Activated CD8-positive, alpha-beta memory T cell treated with anti-CD3 and anti-CD28 coated beads for 36 hours (primary cell): ENCODE data around the gene ANKRD13A. TPM values are rescaled to one million over a fixed set of nuclear protein-coding genes. Genes with fewer than 3 reads are reported as not detected.
"Not testable (repeated sequence)": the region's sequence is repeated elsewhere in the genome, so short reads cannot be mapped to it uniquely, and the experiment has no call there.

Experiments used
- CTCF ChIA-PET: fragments of 350-600 bp; sonication (Branson Sonifier 250); formaldehyde crosslinking; loops from one replicate; lab custom pipeline; 2021; ENCODE audit warnings: antibody characterized with exemption; lab: Charles Lee
- POLR2A ChIA-PET: fragments of 350-600 bp; sonication (Branson Sonifier 250); formaldehyde crosslinking; loops from one replicate; lab custom pipeline; 2021; ENCODE audit warnings: antibody characterized with exemption; lab: Charles Lee
- total RNA-seq, 2 experiments: library from RNA; stranded (reverse); gene quantifications; one replicate each; pipeline ENCODE4 v1.2.3, GENCODE V29; 2021

Gene ANKRD13A
- total RNA-seq, 2 experiments from 2014 or later, result 30.4 to 32.1 TPM

DNA sequence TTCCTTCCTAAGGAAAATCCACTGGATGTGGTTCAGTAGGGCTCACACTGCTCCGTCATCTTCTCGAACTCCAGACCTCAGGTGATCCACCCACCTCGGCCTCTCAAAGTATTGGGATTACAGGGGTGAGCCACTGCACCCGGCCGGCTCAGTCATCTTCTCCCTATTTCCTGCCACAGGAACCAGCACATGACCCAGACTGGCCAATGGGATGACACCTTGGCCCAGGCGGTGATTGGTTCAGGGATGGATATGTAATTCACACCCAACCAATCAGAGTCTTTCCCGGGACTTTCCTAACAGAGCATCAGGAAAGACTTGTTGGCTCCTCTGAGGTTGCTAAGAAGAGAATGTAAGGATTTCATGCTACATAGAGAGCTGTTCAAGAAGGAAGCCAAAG lies 68.3 kb downstream of the ANKRD13A start:
- POLR2A ChIA-PET, result no interaction called here
- CTCF ChIA-PET, result no interaction called here

DNA sequence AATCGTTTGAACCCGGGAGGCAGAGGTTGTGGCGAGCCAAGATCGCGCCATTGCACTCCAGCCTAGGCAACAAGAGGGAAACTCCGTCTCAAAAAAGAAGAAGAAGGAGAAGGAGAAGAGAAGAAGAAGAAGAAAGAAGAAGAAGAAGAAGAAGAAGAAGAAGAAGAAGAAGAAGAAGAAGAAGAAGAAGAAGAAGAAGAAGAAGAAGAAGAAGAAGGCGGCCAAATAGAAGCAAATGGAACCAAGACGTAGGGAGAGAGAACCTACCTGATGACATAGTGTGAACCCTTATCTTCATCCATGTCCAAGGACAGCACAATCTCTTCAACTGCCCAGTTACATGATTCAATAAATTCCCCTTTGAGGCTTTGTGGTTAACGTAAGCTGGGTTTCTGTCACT lies 68.9 kb downstream of the ANKRD13A start:
- POLR2A ChIA-PET, result interaction anchor here (0.7 kb wide), 1 partner anchor 1257 kb away, joined by 3 read pairs; no protein-coding TSS in a partner anchor
- CTCF ChIA-PET, result interaction anchor here (1.3 kb wide), 1 partner anchor 16 kb away, joined by 5 read pairs; no protein-coding TSS in a partner anchor

DNA sequence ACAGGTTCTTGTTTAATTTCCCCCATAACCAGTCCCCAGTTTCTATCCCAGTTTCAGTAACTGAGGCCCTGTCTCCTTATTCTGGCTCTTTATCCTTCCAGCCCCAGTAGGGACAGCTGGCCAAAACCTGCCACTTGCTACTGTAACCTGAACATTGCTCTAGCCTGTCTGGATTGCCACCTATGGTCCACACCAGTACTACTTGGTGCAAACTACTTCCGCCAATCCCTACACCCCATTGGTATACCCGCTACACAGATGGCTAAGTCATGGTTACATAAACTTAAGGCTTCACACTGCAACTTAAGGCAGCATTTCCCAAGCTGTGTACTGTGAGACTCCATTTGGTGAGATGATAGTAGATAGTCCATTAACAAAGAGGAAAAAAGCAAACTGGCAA lies 69.4 kb downstream of the ANKRD13A start:
- ChIA-PET CTCF (interaction anchor here (0.6 to 1.3 kb wide), 2 partner anchors 16 to 51 kb away, joined by 3 to 5 read pairs; no protein-coding TSS in a partner anchor), POLR2A (interaction anchor here (0.7 kb wide), 1 partner anchor 1258 kb away, joined by 3 read pairs; no protein-coding TSS in a partner anchor)

DNA sequence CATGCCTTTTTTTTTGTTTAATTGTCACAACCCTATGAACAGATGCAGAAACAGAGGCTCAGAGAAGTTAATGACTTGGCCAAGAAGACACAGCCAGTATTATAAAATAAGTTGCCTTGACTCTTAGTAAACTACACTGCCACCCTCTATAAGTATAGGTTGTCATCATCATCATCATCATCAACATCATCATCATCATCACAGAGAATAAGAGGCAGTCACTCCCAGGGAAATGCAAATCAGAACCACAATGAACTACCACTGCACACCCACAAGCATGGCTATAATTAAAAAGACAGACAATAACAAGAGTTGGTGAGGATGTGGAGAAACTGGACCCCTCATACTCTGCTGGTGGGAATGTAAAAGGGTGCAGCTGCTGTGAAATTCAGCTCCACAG lies 72.3 kb downstream of the ANKRD13A start:
- CTCF ChIA-PET, result no interaction called here
- POLR2A ChIA-PET, result no interaction called here

DNA sequence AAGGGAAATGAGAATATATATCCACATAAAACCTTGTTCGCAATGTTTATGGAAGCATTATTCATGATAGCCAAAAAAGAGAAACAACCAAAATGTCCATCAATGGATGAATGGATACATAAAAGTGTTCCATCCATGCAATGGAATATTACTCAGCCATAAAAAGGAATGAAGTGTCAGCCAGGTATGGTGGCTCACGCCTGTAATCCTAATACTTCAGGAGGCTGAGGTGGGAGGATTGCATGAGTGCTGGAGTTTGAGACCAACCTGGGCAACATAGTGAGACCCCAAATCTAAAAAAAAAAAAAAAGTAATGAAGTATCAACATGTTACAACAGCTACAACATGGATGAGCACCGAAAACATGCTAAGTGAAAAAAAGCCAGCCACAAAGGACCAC lies 72.7 kb downstream of the ANKRD13A start:
- CTCF ChIA-PET, result no interaction called here

DNA sequence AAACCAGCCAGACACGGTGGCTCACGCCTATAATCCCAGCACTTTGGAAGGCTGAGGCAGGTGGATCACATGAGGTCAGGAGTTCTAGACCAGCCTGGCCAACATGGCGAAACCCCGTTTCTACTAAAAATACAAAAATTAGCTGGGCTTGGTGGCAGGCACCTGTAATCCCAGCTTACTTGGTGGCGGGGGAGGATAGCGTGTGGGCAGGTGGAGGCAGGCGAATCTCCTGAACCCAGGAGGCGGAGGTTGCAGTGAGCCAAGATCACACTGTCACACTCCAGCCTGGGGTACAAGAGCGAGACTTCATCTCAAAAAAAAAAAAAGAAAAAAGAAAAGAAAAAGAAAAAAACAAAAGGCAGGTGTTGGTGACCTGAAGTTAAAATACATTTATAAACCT lies 73.4 kb downstream of the ANKRD13A start:
- POLR2A ChIA-PET, CTCF ChIA-PET: not testable (repeated sequence)

More for the DNA sequence above, 72.7 kb downstream of the ANKRD13A start:
- POLR2A ChIA-PET, result no interaction called here

DNA sequence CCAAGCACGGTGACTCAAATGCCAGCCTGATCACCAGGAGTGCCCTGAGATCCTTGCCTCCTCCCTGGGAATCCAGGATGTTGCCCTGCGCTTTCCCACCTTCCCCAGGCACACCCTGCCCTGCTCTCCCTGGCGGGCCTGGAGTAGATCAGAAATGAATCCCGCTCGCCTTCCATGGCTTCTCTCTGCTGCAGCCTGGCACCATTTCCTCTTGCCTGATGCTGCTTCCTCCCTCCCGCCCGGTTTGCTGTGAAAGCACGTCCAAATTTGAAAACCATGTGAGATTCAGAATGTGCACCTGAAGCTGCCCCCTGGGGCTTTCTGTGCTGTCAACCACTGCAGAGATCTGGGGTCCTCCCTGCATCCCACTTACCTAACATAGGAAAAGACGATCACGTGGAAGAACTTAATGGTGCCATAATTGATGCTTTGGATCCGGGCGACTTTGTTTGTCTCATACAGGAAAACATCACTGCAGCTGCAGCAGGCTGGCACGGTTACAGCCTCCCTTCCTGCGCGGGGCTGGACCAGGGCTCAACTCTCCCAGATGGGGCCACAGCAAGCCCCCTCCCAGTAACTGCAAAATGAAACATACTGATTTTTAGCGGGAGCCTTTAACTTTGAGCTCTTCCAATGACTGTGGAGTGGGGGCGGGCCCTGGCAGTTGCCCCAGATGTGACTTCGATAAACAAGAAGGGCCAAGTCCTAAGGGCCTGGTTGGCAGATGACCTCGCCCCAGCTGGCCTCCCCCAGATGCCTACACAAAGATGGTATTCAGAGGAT lies 74.0 kb downstream of the ANKRD13A start:
- ChIA-PET CTCF (no interaction called here), POLR2A (interaction anchor here (0.6 kb wide), 1 partner anchor 460 kb away, joined by 4 read pairs; no protein-coding TSS in a partner anchor)

DNA sequence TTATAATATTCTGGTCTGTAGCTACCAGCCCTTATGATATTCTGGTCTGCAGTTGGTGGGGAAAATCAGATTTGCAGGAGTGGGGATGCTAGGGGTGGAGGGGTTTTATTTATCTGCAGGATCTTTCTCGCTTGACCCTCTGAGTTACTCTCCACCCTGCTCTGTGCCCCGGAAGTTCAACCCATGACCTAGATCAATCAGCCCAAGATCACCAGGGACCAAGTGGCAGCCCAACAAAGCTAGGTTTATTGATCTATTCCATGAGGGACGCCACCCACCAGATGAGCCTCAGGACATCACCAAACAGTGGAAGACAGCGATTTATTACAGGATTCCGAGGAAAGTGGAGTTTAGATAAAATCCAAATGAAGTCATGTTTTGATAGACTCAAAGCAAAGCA lies 74.9 kb downstream of the ANKRD13A start:
- CTCF ChIA-PET, result no interaction called here
- POLR2A ChIA-PET, result interaction anchor here (0.6 kb wide), 1 partner anchor 461 kb away, joined by 4 read pairs; no protein-coding TSS in a partner anchor

DNA sequence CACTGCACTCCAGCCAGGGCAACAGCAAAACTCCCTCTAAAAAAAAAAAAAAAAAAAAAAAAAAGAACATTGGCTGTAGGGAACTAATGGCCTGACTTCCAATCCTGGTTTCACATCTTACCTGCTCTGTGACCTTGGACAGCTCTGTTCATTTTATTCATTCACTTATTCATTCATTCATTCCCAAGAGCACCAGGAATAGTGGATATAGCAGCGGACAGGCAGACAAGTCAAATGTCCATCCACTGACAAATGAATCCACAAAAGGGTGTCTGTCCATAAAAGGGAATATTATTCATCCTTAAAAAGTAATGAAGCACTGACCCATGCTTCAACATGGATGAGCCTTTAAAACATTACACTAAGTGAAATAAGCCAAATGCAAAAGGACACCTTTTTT lies 76.7 kb downstream of the ANKRD13A start:
- ChIA-PET POLR2A (no interaction called here), CTCF (interaction anchor here (0.6 to 0.7 kb wide), 2 partner anchors 19 to 41 kb away, joined by 3 read pairs; no protein-coding TSS in a partner anchor)

DNA sequence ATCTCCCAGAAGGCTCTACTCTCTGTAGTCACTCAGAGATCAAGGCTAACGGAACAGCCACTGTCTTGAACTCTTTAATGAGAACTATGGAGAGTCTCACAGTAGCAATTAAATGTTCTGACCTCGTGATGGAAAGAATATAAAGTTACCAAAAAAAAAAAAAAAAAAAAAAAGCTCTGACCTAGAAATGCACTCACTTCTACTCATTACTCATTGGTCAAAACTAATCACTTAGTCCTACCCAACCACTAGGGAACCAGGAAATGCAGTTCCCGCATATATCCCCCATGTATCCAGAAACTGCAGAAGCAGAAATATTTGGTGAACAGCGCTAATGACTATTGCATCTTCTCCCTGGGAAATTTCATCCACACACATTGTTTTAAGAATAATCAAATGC lies 78.6 kb downstream of the ANKRD13A start:
- POLR2A ChIA-PET, result interaction anchor here (0.7 to 1.0 kb wide), 2 partner anchors 15 to 16 kb away, joined by 3 to 4 read pairs; no protein-coding TSS in a partner anchor
- CTCF ChIA-PET, result no interaction called here

DNA sequence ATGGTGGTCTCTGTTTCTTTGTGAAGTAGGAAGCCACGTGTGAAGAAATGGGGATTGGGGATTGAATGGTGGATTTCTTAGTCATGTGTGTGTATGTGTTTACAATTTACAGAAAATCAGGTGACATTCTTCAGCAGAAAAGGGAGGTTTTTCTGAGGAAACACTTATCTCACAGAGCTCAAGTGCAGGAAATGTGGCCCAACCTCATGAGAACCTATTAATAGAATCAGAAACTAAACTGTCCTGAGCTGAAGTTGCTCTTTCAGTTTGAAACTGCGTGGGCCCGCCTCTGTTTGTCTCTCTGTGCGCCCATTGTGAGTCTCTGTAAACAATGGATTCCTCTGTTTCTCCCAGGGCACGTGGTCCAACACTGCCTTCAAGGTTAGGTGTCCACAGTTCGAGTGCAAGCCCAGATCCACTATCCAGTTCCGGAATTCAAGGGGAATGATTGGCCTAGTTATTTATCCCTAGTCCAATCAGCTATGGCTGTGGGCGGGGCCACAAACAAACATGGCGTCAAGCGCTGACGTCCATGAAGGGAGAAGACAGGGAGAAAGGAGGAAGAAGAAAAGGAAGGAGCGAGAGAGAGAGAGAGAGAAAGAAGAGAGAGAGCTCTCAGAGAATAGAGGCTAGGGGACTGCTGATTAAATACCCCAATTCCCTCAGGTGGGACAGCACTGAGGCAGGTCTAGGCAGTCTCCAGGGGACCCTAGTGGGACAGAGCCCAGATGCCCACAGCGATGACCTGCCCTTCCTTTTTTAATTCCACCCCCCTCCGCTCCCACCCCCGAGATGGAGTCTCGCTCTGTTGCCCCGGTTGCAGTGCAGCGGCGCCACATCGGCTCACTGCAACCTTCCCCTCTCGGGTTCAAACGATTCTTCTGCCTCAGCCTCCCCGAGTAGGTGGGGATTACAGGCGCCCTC lies 80.5 kb downstream of the ANKRD13A start:
- CTCF ChIA-PET, result interaction anchor here (0.9 to 1.0 kb wide), 2 partner anchors 22 to 55 kb away, joined by 3 read pairs; no protein-coding TSS in a partner anchor

DNA sequence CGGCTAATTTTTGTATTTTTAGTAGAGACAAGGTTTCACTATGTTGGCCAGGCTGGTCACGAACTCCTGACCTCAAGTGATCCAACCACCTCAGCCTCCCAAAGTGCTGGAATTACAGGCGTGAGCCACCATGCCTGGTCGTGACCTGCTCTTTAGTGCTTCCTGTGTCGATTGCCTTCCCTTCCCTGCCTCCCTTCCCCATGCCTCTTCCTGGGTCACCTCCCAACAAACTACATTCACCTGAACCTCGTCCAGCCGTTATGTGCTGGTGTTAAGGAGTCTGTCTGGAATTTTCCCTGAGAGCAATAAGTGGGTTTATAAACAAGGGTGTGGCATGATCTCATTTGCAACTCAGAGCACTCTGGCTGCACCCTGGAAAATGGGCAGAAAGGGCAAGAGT lies 81.2 kb downstream of the ANKRD13A start:
- POLR2A ChIA-PET, result interaction anchor here (1.1 kb wide), 1 partner anchor 351 kb away, joined by 4 read pairs; no protein-coding TSS in a partner anchor
- CTCF ChIA-PET, result interaction anchor here (0.9 kb wide), 1 partner anchor 56 kb away, joined by 3 read pairs; no protein-coding TSS in a partner anchor

More for the DNA sequence above, 80.5 kb downstream of the ANKRD13A start:
- POLR2A ChIA-PET, result interaction anchor here (0.7 to 1.1 kb wide), 2 partner anchors 44 to 352 kb away, joined by 3 to 4 read pairs; partner anchors contain the start of gene IFT81

DNA sequence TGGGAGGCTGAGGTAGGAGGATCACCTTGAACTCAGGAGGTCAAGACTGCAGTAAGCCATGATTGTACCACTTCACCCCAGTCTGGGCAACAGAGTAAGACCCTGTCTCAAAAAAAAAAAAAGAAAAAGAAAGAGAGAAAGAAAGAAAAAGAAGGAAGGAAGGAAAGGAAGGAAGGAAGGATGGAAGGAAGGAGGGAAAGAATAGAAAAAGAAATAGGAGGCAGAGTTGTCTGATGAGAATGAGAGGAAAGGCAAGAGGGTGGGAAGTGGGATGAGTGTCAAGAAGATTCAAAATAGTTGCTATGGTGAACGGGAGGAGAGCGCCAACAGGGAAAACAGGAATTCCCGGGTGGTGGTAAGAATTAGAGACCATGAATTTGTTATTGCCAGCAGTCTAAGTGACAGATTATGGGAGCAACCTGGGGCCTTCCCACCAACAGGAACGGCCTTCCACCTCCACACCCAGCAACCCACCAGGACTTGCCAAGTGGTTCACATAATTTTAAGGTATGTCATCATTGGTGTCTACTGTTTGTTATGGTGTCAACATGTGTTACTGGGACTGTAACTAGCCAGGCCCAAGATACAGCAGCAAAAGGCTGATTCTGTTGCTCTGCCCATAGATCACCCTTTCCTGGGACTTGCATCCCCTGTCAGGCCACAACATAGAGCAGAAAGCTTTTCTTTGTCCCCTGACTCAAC lies 85.2 kb downstream of the ANKRD13A start:
- ChIA-PET POLR2A (no interaction called here), CTCF (no interaction called here)

DNA sequence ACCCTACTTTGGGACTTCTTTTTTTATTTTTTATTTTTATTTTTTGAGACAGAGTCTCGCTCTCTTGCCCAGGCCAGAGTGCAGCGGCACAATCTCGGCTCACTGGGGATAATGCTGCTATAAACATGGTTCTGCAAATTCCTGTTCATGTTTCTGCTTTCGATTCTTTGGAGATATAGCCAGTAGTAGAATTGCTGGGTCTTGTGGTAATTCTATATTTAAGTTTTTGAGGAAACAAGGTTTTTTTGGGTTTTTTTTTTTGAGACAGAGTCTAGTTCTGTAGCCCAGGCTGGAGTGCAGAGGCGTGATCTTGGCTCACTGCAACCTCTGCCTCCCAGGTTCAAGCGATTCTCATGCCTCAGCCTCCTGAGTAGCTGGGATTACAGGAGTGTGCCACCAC lies 89.0 kb downstream of the ANKRD13A start:
- CTCF ChIA-PET, POLR2A ChIA-PET: not testable (repeated sequence)

DNA sequence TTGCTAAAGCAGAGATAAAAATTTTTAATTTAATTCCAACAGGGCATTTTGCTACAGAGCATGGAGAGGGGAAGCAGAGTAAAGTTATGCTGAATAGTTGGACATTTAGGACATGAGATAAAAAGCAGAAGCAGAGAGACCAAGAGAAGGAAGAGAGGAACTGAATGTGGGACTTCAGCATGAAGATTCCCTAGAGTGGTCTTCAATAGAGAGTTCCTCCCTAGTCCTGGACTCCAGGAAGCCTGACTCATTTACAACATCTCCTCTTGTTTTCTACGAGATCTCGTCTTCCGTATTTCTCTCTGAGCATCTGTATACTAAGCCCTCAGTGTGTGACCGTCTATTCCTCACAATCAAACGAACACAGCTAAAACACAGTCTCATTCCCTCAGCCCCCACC lies 89.7 kb downstream of the ANKRD13A start:
- ChIA-PET POLR2A (interaction anchor here (0.6 kb wide), 1 partner anchor 56 kb away, joined by 4 read pairs; no protein-coding TSS in a partner anchor), CTCF (no interaction called here)
